H1 (cell line): Measurements from ENCODE around the gene FBN1. TPM values are rescaled to one million over a fixed set of nuclear protein-coding genes. Genes with fewer than 3 reads are reported as not detected.

Experiments
- BACH1 ChIP-seq: IDR thresholded peaks from 2 replicates; pipeline ENCODE4 v1.6.1; 2012; ENCODE audit warnings: low read length, improper control_type of control experiment
- SRF ChIP-seq: IDR thresholded peaks from 2 replicates; pipeline ENCODE4 v1.6.1; 2011; ENCODE audit warnings: mild to moderate bottlenecking, low read depth, low read length, moderate library complexity
- polyA plus RNA-seq, 7 experiments: library from polyadenylated mRNA; depleted of rRNA in 3 of 7; stranded (reverse) in 5 of 7; unstranded in 2 of 7; fragments of >200 nt in 5 of 7; fragments of 200-250 nt in 2 of 7; gene quantifications; 1 replicate in 5 of 7; 2 replicates in 1 of 7; 4 replicates in 1 of 7; pipeline versions ENCODE4 v1.2.1 to v1.2.3, GENCODE V29; 2011 to 2013; ENCODE audit warnings: missing spikeins in 2 of 7, mixed read lengths in 2 of 7
- total RNA-seq: library from RNA; stranded (reverse); fragmentation: NEBNext Ultra II Directional; extraction: Animal tissue kit (Norgen Biotek cat#: 25700); gene quantifications from 2 replicates; pipeline ENCODE4 v1.2.1, GENCODE V29; 2021

Gene FBN1
- total and polyA plus RNA-seq, 2 of the 8 experiments (the other 6 are each of a cell fraction or from before 2014, with no cell fraction given) = 3.0 to 4.0 TPM

- TF ChIP-seq SRF = no peak
- TF ChIP-seq BACH1 = no peak
Observed at GRCh38 chr15:48395521-48396011, 249.9 kb downstream of the FBN1 start (continued).
